HAP-1 (cell line): ENCODE measurements around the gene SCGB1D2.

Experiments
- DNase-seq, 2 experiments: peaks; one replicate each; pipeline ENCODE4 v3.0.0-alpha.2; 2016 to 2020; ENCODE audit warnings: low spot score in 2 of 2
- H3K27me3 ChIP-seq: fragments of 250-450 bp; sonication (Bioruptor Pico); 2 replicates; pipeline ENCODE4 v1.5.1; 2020; ENCODE audit warnings: low read depth, mild to moderate bottlenecking, moderate library complexity
- H3K36me3 ChIP-seq: fragments of 250-450 bp; sonication (Bioruptor Pico); replicated peaks from 2 replicates; pipeline ENCODE4 v1.5.1; 2020; ENCODE audit warnings: mild to moderate bottlenecking
- H3K4me1 ChIP-seq: fragments of 250-450 bp; sonication (Bioruptor Pico); 2 replicates; pipeline ENCODE4 v1.5.1; 2020; ENCODE audit warnings: mild to moderate bottlenecking
- H3K4me3 ChIP-seq: fragments of 250-450 bp; sonication (Bioruptor Pico); 2 replicates; pipeline ENCODE4 v1.5.1; 2020; ENCODE audit warnings: mild to moderate bottlenecking, moderate library complexity
- H3K9me3 ChIP-seq: fragments of 250-450 bp; sonication (Bioruptor Pico); 2 replicates; pipeline ENCODE4 v1.5.1; 2020; ENCODE audit warnings: mild to moderate bottlenecking, moderate library complexity
- in situ Hi-C: fragments of 300-500 bp; cut with MboI; formaldehyde crosslinking; loops from 3 replicates; pipeline ENCODE4 v1.14.3; 2020; ENCODE audit warnings: low sequenced_read_pairs, inconsistent platforms, mixed read lengths

Gene SCGB1D2

GRCh38 chr11:62269654-62270278, 27.7 kb downstream of the SCGB1D2 start, which contains the start of gene SCGB2A2:
SCGB2A2 (plus strand) TSS chr11:62270158; CDS start chr11:62270217, 59 bp downstream.
- in situ Hi-C loops = no loop called here
- H3K36me3 ChIP-seq = no peaks in the 10 kb centered on the region
- H3K27me3 ChIP-seq = peaks cover 4% of the 10 kb centered on the region; the same call in 1 of the 2 replicates
- H3K4me1 ChIP-seq = no peaks in the 10 kb centered on the region
- no peak within 1 kb of the TSS for H3K4me3 ChIP-seq
- H3K9me3 ChIP-seq = no peaks in the 10 kb centered on the region
- DNase-seq = no peak

GRCh38 chr11:62273284-62273683, 31.2 kb downstream of the SCGB1D2 start:
- in situ Hi-C loops = no loop called here
- DNase-seq = no peak
- Histone ChIP-seq H3K27me3 (no peaks in the 10 kb centered on the region), H3K4me1 (no peaks in the 10 kb centered on the region), H3K4me3 (no peak overlapping the region), H3K9me3 (no peaks in the 10 kb centered on the region), H3K36me3 (no peaks in the 10 kb centered on the region)

GRCh38 chr11:62273789-62274275, 31.8 kb downstream of the SCGB1D2 start:
- Histone ChIP-seq H3K4me1 (no peaks in the 10 kb centered on the region), H3K9me3 (no peaks in the 10 kb centered on the region), H3K36me3 (no peaks in the 10 kb centered on the region), H3K4me3 (no peak overlapping the region), H3K27me3 (no peaks in the 10 kb centered on the region)
- in situ Hi-C loops = no loop called here
- DNase-seq = no peak

GRCh38 chr11:62280452-62280851, 38.4 kb downstream of the SCGB1D2 start:
- in situ Hi-C loops = no loop called here
- Histone ChIP-seq H3K4me1 (peaks cover 4% of the 10 kb centered on the region; the same call in 1 of the 2 replicates), H3K36me3 (no peaks in the 10 kb centered on the region), H3K27me3 (no peaks in the 10 kb centered on the region), H3K4me3 (no peak overlapping the region), H3K9me3 (peaks cover 3% of the 10 kb centered on the region; the same call in 1 of the 2 replicates)
- DNase-seq = no peak
